HCT116 (cell line): ENCODE results near the gene SRGAP3. TPM values are rescaled to one million over a fixed set of nuclear protein-coding genes. Genes with fewer than 3 reads are reported as not detected.

Experiments
- ATAC-seq: fragments of 200-7000 bp; cut with Tn5 transposase; 2 replicates; pipeline ENCODE4 v1.9.1; 2020; ENCODE audit warnings: mild to moderate bottlenecking, moderate library complexity
- BruUV-seq: library from RNA; stranded (reverse); fragments of 400-500 nt; replicated peaks from 2 replicates; lab custom pipeline; 2021; lab: Mats Ljungman, UMichigan
- CTCF ChIA-PET: fragments of 300-600 bp; sonication (Branson Sonifier 250); formaldehyde crosslinking; loops from one replicate; lab custom pipeline; 2021; ENCODE audit warnings: antibody characterized with exemption; lab: Charles Lee
- POLR2A ChIA-PET: fragments of 300-600, 350-600 bp; sonication (Branson Sonifier 250); formaldehyde crosslinking; loops from one replicate; lab custom pipeline; 2021; ENCODE audit warnings: antibody characterized with exemption; lab: Charles Lee
- RAD21 ChIA-PET, 2 experiments: fragments of 300-600 bp; sonication (Branson Sonifier 250); formaldehyde crosslinking; loops; one replicate each; lab custom pipeline; 2023; ENCODE audit warnings: low total read pairs in 2 of 2; ENCODE audit not compliant: uncharacterized antibody in 2 of 2, unreplicated experiment in 2 of 2, low non-redundant PET in 1 of 2; lab: Charles Lee
- DNase-seq: peaks from one replicate; pipeline ENCODE4 v3.0.0-alpha.2; 2010; ENCODE audit warnings: low read depth, low spot score
- H2AFZ ChIP-seq: fragments of 200-600 bp; shearing (Covaris generic), sonication (generic); 2 replicates; pipeline ENCODE4 v1.6.1; 2017; ENCODE audit warnings: low read depth, mixed run types, mixed read lengths, antibody characterized with exemption, low read length; ENCODE audit not compliant: poor library complexity, severe bottlenecking
- H3K27ac ChIP-seq: 2 replicates; pipeline ENCODE4 v1.5.1; 2012; ENCODE audit warnings: low read depth, low read length
- H3K27me3 ChIP-seq: fragments of 200-600 bp; sonication (generic); 2 replicates; pipeline ENCODE4 v1.6.1; 2016; ENCODE audit warnings: mixed run types, low read length, mixed read lengths; ENCODE audit not compliant: insufficient read depth
- H3K36me3 ChIP-seq, 2 experiments: fragments of 200-500 bp in 1 of 2; fragments of 200-600 bp in 1 of 2; sonication (Bioruptor generic) in 1 of 2; sonication (generic) in 1 of 2; 2 replicates each; pipeline versions ENCODE4 v1.5.1 to v1.6.1; 2014 to 2016; ENCODE audit warnings: low read length in 2 of 2, inconsistent platforms in 1 of 2, mixed read lengths in 1 of 2, mixed run types in 1 of 2; ENCODE audit not compliant: insufficient read depth in 2 of 2, control insufficient read depth in 1 of 2
- H3K4me1 ChIP-seq, 2 experiments: fragments of 200-600 bp in 1 of 2; sonication (generic) in 1 of 2; 2 replicates each; pipeline versions ENCODE4 v1.5.1 to v1.6.1; 2012 to 2017; ENCODE audit warnings: low read length in 2 of 2, inconsistent platforms in 1 of 2, mild to moderate bottlenecking in 1 of 2, mixed read lengths in 1 of 2, mixed run types in 1 of 2, moderate library complexity in 1 of 2; ENCODE audit not compliant: insufficient read depth in 2 of 2, control insufficient read depth in 1 of 2
- H3K4me2 ChIP-seq: fragments of 200-600 bp; sonication (generic); 2 replicates; pipeline ENCODE4 v1.6.1; 2017; ENCODE audit warnings: mixed run types, low read length, mixed read lengths
- H3K4me3 ChIP-seq, 2 experiments: fragments of 200-600 bp in 1 of 2; sonication (generic) in 1 of 2; replicated peaks in 1 of 2; 2 replicates each; pipeline ENCODE4 v1.5.1; 2011 to 2016; ENCODE audit warnings: low read length in 2 of 2, control low read depth in 1 of 2, low read depth in 1 of 2, mild to moderate bottlenecking in 1 of 2, mixed read lengths in 1 of 2, mixed run types in 1 of 2
- H3K79me2 ChIP-seq: fragments of 200-600 bp; sonication (generic); 2 replicates; pipeline ENCODE4 v1.6.1; 2017; ENCODE audit warnings: mild to moderate bottlenecking, mixed run types, low read length, moderate library complexity, mixed read lengths; ENCODE audit not compliant: insufficient read depth
- H3K9ac ChIP-seq: fragments of 200-600 bp; sonication (generic); 2 replicates; pipeline ENCODE4 v1.6.1; 2016; ENCODE audit warnings: low read length, mixed read lengths
- H3K9me2 ChIP-seq: fragments of 200-600 bp; sonication (generic), shearing (Covaris generic); 2 replicates; pipeline ENCODE4 v1.6.1; 2017; ENCODE audit warnings: mixed run types, mild to moderate bottlenecking, moderate library complexity; ENCODE audit not compliant: insufficient read depth
- H3K9me3 ChIP-seq, 2 experiments: fragments of 200-500 bp in 1 of 2; fragments of 200-600 bp in 1 of 2; sonication (Bioruptor generic) in 1 of 2; sonication (generic) in 1 of 2; 2 replicates each; pipeline ENCODE4 v1.6.1; 2014 to 2017; ENCODE audit warnings: low read length in 2 of 2, mixed read lengths in 2 of 2, inconsistent platforms in 1 of 2, low read depth in 1 of 2, mild to moderate bottlenecking in 1 of 2, mixed run types in 1 of 2, moderate library complexity in 1 of 2; ENCODE audit not compliant: control insufficient read depth in 1 of 2, insufficient read depth in 1 of 2
- H4K20me1 ChIP-seq: fragments of 200-600 bp; sonication (generic), shearing (Covaris generic); 2 replicates; pipeline ENCODE4 v1.6.1; 2017; ENCODE audit warnings: mixed run types, mild to moderate bottlenecking, moderate library complexity; ENCODE audit not compliant: insufficient read depth
- CTCF ChIP-seq, 3 experiments: fragments of 200-600 bp in 1 of 3; sonication (generic) in 1 of 3; IDR thresholded peaks in 2 of 3; conservative IDR thresholded peaks in 1 of 3; 2 replicates each; pipeline ENCODE4 v1.5.1; 2012 to 2017; ENCODE audit warnings: low read depth in 2 of 3, low read length in 2 of 3, antibody characterized with exemption in 1 of 3, borderline replicate concordance in 1 of 3, control low read depth in 1 of 3, mild to moderate bottlenecking in 1 of 3, mixed read lengths in 1 of 3, mixed run types in 1 of 3, moderate library complexity in 1 of 3; ENCODE audit not compliant: insufficient read depth in 1 of 3
- ELF1 ChIP-seq: IDR thresholded peaks from 2 replicates; pipeline ENCODE4 v1.6.1; 2012; ENCODE audit warnings: low read depth, borderline replicate concordance
- EZH2phosphoT487 ChIP-seq: fragments of 200-600 bp; IDR thresholded peaks from 2 replicates; pipeline ENCODE4 v1.6.1; 2018; ENCODE audit warnings: antibody characterized with exemption, borderline replicate concordance
- JUND ChIP-seq: IDR thresholded peaks from 2 replicates; pipeline ENCODE4 v1.6.1; 2012
- TCF7L2 ChIP-seq: IDR thresholded peaks from 2 replicates; pipeline ENCODE4 v1.7.0; 2011; ENCODE audit warnings: borderline replicate concordance, inconsistent platforms; ENCODE audit not compliant: insufficient read depth, insufficient read length; ENCODE audit errors: extremely low read depth
- ZNF274 ChIP-seq: fragments of 200-500 bp; sonication (Bioruptor generic); IDR thresholded peaks from 2 replicates; pipeline ENCODE4 v1.6.1; 2014; ENCODE audit warnings: mild to moderate bottlenecking, low read depth, low read length, inconsistent platforms
- intact Hi-C: fragments of 100-400 bp; cut with micrococcal nuclease; formaldehyde crosslinking; loops from 2 replicates; pipeline ENCODE4 v1.10.0; 2022
- total RNA-seq: library from RNA; stranded (reverse); gene quantifications from one replicate; pipeline ENCODE4 v1.2.1, GENCODE V29; 2021; ENCODE audit not compliant: unreplicated experiment

The SRGAP3 gene
- total RNA-seq, 1 experiment from 2014 or later: 8.3 TPM

GRCh38 chr3:9251055-9251786 is 1.8 kb upstream of the SRGAP3 start:
- ATAC-seq (no peak), DNase-seq (no peak)
- Histone ChIP-seq H3K79me2 (no peaks in the 10 kb centered on the region), H2AFZ (no peak overlapping the region), H3K27ac (no peak overlapping the region), H3K4me2 (no peak overlapping the region), H3K9me3 (no peaks in the 10 kb centered on the region), H3K9me2 (no peaks in the 10 kb centered on the region), H3K36me3 (no peaks in the 10 kb centered on the region), H3K9ac (no peak overlapping the region), H3K27me3 (no peaks in the 10 kb centered on the region), H3K4me1 (peaks cover 17 to 27% of the 10 kb centered on the region in 2 experiments), H4K20me1 (no peaks in the 10 kb centered on the region), H3K4me3 (no peak overlapping the region)
- CTCF ChIA-PET: interaction anchor here (0.9 to 2.1 kb wide), 4 partner anchors 9 to 277 kb away, joined by 3 to 6 read pairs (median 4); no protein-coding TSS in a partner anchor
- TF ChIP-seq JUND (no peak), ELF1 (no peak), CTCF (IDR thresholded peaks at IDR 0.05 in 2 of 3, conservative IDR thresholded peaks at IDR 0.05 in 1 of 3; ENCODE audit: borderline replicate concordance in 1 of 3, insufficient read depth in 1 of 3, low read depth in 2 of 3, low read length in 2 of 3) (0 out of 6 replicates have a peak, but pooled peaks of 2 of the 3 experiments have one; percentile 14 to 23), EZH2phosphoT487 (no peak), ZNF274 (no peak), TCF7L2 (no peak)
- RAD21 ChIA-PET: no interaction called here
- no TSS peak for BruUV-seq
- intact Hi-C loops: no loop called here
- POLR2A ChIA-PET: no interaction called here
